Activated naive CD4-positive, alpha-beta T cell treated with anti-CD3 and anti-CD28 coated beads, Interleukin-2, amount 10 ng/mL, durations not matched to agents 7 days and 5 days (primary cell): ENCODE data around the gene CD2AP.

Experiments
- CTCF ChIA-PET: fragments of 350-600 bp; sonication (Branson Sonifier 250); formaldehyde crosslinking; loops from one replicate; lab custom pipeline; 2021; ENCODE audit warnings: antibody characterized with exemption; lab: Charles Lee
- DNase-seq: peaks from one replicate; pipeline ENCODE4 v3.0.0-alpha.2; 2020
- H3K27ac Mint-ChIP-seq: one replicate; pipeline ENCODE4 v1.8.0; 2021; ENCODE audit warnings: mild to moderate bottlenecking, moderate library complexity, mixed read lengths
- H3K27me3 Mint-ChIP-seq: one replicate; pipeline ENCODE4 v1.8.0; 2021; ENCODE audit warnings: mild to moderate bottlenecking, mixed read lengths
- H3K36me3 Mint-ChIP-seq: one replicate; pipeline ENCODE4 v1.8.0; 2021; ENCODE audit warnings: mixed read lengths
- H3K4me1 Mint-ChIP-seq: one replicate; pipeline ENCODE4 v1.8.0; 2021; ENCODE audit warnings: mixed read lengths
- H3K4me3 Mint-ChIP-seq: one replicate; pipeline ENCODE4 v1.8.0; 2021; ENCODE audit warnings: mild to moderate bottlenecking, moderate library complexity, mixed read lengths
- H3K9me3 Mint-ChIP-seq: one replicate; pipeline ENCODE4 v1.8.0; 2021; ENCODE audit warnings: mixed read lengths

CD2AP gene

DNA sequence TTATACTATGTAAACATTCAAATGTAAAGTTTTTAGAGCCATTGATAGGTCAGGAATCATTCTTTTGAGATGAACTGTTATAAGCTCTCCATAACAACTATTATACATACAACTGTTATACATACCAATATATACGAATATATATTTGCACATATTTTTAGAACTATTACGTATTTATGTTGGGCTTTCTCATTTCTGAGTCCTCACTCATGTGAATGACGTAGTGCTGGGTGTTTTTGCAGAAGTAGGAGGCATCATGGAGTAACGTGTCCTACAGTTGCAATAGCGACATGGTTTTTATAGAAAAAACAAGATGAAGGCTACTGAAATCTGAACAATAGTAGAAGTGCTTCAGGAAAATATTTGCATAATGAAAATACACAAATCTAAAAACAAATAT lies 184.4 kb downstream of the CD2AP start:
- DNase-seq: no peak
- no peaks in the 10 kb centered on the region for H3K36me3 Mint-ChIP-seq
- H3K9me3 Mint-ChIP-seq: no peaks in the 10 kb centered on the region
- no peak overlapping the region for H3K27ac Mint-ChIP-seq
- H3K4me1 Mint-ChIP-seq: peaks cover 2% of the 10 kb centered on the region
- H3K4me3 Mint-ChIP-seq: no peak overlapping the region
- H3K27me3 Mint-ChIP-seq: peaks cover 14% of the 10 kb centered on the region
- CTCF ChIA-PET: no interaction called here

DNA sequence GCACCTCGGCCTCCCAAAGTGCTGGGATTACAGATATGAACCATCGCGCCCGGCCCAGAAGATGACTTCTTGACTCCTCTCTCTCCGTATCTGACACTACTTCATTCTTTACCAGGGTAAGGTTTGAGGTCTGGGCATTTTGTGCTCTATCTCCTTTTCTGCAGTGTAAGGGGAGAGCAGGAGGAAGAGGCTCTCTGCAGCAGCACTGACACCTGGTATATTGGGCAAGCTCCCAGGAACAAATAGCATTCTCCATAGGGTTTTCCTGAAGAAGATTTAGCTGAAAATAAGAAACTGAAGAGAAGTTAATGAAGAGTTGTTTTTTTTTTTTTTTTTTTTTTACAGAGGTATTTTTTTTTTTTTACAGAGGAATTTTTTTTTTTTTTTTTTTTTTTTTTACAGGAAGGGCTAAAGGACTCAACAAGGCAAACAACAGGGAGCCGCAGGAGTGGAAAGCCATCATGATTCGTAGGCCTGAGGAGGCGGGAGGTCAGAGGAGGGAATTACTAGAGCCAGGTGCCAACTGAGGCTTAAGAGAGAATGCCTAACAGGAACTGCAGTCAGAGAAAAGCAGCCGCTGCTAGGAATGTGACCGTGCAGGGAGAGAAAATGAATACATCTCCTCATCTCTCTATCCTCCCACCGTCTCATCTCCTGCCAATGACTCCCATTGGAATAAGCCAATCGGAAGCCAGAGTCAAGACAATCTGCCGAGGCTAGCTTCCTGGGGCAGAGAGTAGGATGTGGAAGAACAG lies 186.1 kb downstream of the CD2AP start:
- peaks cover 19% of the 10 kb centered on the region for H3K27me3 Mint-ChIP-seq
- H3K36me3 Mint-ChIP-seq: no peaks in the 10 kb centered on the region
- DNase-seq: no peak
- no peak overlapping the region for H3K27ac Mint-ChIP-seq
- no peaks in the 10 kb centered on the region for H3K9me3 Mint-ChIP-seq
- no peak overlapping the region for H3K4me3 Mint-ChIP-seq
- CTCF ChIA-PET: no interaction called here
- H3K4me1 Mint-ChIP-seq: no peaks in the 10 kb centered on the region

DNA sequence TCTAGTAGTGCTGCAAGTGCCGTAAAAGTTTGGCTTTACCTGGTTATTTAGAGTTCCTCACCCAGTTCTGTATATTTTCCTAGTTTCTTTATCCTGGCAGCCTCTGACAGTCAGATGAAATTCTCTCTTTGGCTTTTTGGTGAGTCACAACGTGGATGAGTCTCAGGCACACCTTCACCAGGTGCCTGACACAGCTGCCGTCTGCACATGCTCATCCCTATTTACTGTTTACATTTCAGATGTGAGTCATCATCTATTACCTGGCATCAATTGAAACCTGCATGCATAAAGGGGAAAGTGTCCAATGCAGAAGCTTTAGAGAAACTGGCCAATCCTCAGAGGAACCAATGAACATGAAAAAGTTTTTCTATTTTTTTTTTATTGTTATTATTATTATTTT lies 187.5 kb downstream of the CD2AP start:
- DNase-seq: no peak
- Mint-ChIP-seq H3K27me3 (peaks cover 20% of the 10 kb centered on the region), H3K36me3 (no peaks in the 10 kb centered on the region), H3K4me3 (no peak overlapping the region), H3K4me1 (no peaks in the 10 kb centered on the region), H3K9me3 (no peaks in the 10 kb centered on the region), H3K27ac (no peak overlapping the region)
- CTCF ChIA-PET: no interaction called here

DNA sequence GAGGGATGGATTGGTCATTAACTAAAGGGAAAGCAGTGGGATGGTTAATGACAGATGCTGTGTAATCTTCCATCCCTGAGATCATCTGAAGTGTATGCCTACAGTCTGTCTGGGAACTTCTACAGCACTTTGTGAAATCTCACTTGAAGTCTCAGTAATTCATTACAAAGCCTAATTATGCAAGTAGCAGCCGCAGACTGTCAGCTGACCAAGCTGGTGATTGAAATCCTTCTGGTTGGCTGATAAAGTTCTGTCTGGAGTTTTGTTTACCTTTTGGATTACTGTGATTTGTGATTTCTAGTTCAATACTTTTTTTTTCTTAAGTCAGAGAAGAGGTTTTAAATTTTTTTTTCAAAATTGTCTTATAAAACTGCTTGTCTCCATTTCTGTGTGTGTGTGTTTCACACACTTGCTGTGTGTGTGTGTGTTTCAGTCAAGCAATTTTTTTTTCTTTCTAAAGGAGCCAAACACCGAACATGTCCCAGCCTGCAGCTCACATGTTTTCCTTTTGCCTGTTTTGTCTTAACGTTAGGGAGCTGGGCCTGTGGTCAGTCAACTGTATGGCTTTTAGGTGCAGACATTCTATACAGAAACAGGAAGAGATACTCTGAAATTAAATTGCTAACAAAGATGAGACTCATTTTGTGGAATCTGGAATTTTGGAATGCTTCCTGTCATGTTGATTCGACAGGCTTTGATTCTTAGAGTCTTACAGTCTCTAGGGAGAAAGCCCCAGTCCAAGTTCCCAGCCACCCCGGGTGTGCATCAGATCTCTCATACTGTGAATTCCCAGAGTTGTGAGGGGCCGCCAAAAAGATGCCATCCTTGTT lies 192.3 kb downstream of the CD2AP start:
- Mint-ChIP-seq H3K36me3 (no peaks in the 10 kb centered on the region), H3K27me3 (peaks cover 13% of the 10 kb centered on the region), H3K27ac (no peak overlapping the region), H3K4me3 (no peak overlapping the region), H3K4me1 (no peaks in the 10 kb centered on the region), H3K9me3 (no peaks in the 10 kb centered on the region)
- CTCF ChIA-PET: no interaction called here
- DNase-seq: no peak

DNA sequence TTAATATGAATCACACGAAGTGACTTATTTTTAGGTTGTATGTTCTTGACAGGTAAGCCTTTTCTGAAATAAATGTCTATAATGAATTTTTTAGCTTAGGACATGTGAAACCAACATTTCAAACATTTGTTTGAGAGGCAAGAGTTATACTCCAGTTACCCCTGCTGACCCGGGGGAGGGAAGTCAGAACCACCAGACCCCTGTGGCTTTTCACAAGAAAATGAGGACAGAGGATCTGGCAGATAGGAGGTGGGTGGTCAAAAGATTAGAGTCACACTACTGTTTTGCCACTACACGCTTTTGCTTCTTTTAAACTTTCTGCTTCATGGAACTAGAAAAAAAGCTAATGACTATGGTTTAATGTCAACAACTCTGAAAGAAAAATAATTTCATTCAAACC lies 193.3 kb downstream of the CD2AP start:
- DNase-seq: no peak
- H3K27ac Mint-ChIP-seq: no peak overlapping the region
- no peaks in the 10 kb centered on the region for H3K36me3 Mint-ChIP-seq
- CTCF ChIA-PET: no interaction called here
- H3K4me1 Mint-ChIP-seq: no peaks in the 10 kb centered on the region
- no peaks in the 10 kb centered on the region for H3K9me3 Mint-ChIP-seq
- no peak overlapping the region for H3K4me3 Mint-ChIP-seq
- peaks cover 13% of the 10 kb centered on the region for H3K27me3 Mint-ChIP-seq

DNA sequence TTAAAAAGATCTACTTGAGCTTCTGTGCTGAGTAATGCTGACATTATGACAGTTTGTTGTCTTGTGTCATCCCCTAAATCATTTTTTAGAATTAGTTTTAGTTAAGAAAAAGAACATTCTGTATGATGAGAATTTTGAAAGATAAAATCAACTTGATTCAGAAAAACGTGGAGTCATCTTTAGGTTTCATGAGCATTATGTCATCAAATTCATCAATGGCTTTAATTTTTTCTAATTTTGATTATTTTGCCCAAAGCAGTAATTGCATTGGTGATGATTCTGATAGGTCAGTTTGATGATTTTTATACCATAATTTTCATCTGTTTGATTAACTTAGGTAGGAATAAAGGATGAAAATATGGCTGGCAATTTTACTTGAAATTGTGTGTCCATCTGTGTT lies 194.2 kb downstream of the CD2AP start:
- no peak overlapping the region for H3K4me3 Mint-ChIP-seq

DNA sequence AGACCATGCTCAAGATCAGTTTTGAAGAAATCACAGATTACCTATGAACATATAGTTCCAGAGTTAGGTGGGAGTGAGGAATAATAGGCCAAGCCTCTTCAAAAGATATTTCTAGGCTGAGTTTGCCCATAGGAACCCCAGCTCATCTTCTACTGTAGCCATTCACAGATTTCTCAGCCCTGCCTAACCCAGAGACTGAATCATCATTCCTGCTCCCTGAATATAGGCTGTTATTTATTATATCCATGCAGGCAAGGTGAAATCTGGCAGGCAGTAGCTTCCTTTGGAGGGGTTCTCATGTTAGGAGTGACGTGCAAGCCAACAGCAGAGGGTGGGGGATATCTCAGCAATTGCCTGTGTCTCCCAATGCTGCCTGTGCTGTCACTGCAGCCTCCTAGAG lies 195.2 kb downstream of the CD2AP start:
- Mint-ChIP-seq H3K36me3 (no peaks in the 10 kb centered on the region), H3K4me3 (no peak overlapping the region), H3K9me3 (no peaks in the 10 kb centered on the region), H3K4me1 (no peaks in the 10 kb centered on the region), H3K27me3 (peaks cover 13% of the 10 kb centered on the region), H3K27ac (no peak overlapping the region)
- DNase-seq: no peak
- CTCF ChIA-PET: no interaction called here

More for the DNA sequence above, 194.2 kb downstream of the CD2AP start:
- CTCF ChIA-PET: no interaction called here
- Mint-ChIP-seq H3K27me3 (peaks cover 13% of the 10 kb centered on the region), H3K9me3 (no peaks in the 10 kb centered on the region), H3K4me1 (no peaks in the 10 kb centered on the region), H3K27ac (no peak overlapping the region), H3K36me3 (no peaks in the 10 kb centered on the region)
- DNase-seq: no peak

DNA sequence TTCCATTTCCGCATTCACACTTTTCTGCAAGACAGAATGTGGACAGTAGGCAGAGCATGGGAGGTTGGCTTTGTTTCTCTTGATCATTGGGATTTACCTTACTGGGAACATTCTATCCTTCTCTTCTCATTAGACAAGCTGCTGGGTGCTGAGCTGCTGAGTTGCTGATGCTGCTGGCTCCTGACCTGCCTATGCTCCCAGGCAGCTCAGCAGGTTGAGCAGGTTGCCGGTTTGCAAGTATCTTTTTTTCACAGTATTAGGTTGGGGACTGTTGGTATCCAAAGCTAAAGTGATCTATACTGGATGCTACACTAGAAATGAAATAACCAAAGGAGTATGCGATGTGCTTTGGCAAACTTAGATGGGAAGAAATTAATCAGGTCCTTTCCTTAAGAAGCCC lies 197.1 kb downstream of the CD2AP start:
- no peak overlapping the region for H3K4me3 Mint-ChIP-seq
- CTCF ChIA-PET: no interaction called here

More for the DNA sequence above, 197.1 kb downstream of the CD2AP start:
- Mint-ChIP-seq H3K27me3 (peaks cover 9% of the 10 kb centered on the region), H3K36me3 (no peaks in the 10 kb centered on the region), H3K9me3 (no peaks in the 10 kb centered on the region), H3K27ac (no peak overlapping the region), H3K4me1 (no peaks in the 10 kb centered on the region)
- DNase-seq: no peak
